Astrocyte of the spinal cord (primary cell): ENCODE measurements around the gene TMEM38A.

Experiments
- DNase-seq: peaks from one replicate; pipeline ENCODE4 v3.0.0; 2011; ENCODE audit warnings: low read depth, low spot score
- H3K4me3 ChIP-seq: 2 replicates; pipeline ENCODE4 v1.5.1; 2011; ENCODE audit warnings: low read depth, mild to moderate bottlenecking, low read length, moderate library complexity
- CTCF ChIP-seq: IDR thresholded peaks from 2 replicates; pipeline ENCODE4 v1.5.1; 2012; ENCODE audit warnings: low read depth, mild to moderate bottlenecking, low read length, inconsistent platforms
- in situ Hi-C: cut with HindIII; loops from 2 replicates; pipeline ENCODE4 v1.10.0; 2017; ENCODE audit warnings: low sequenced_read_pairs

The TMEM38A gene

GRCh38 chr19:16739546-16739945 is 78.6 kb downstream of the TMEM38A start:
- TF ChIP-seq CTCF, result no peak
- H3K4me3 ChIP-seq, result no peak overlapping the region
- in situ Hi-C loops, result no loop called here

More at GRCh38 chr19:16739546-16739945, 78.6 kb downstream of the TMEM38A start:
- no peak for DNase-seq
